ENCODE data around the gene TIMM17A. TPM values are rescaled to one million over a fixed set of nuclear protein-coding genes. Genes with fewer than 3 reads are reported as not detected.
A peak's percentile ranks its signal among the peaks of the same experiment; 100 is the strongest.
"Not testable (repeated sequence)": the region's sequence is repeated elsewhere in the genome, so short reads cannot be mapped to it uniquely, and the experiment has no call there.

The TIMM17A gene
- total RNA-seq, 1 donor from 2014 or later, result 18.9 TPM

DNA sequence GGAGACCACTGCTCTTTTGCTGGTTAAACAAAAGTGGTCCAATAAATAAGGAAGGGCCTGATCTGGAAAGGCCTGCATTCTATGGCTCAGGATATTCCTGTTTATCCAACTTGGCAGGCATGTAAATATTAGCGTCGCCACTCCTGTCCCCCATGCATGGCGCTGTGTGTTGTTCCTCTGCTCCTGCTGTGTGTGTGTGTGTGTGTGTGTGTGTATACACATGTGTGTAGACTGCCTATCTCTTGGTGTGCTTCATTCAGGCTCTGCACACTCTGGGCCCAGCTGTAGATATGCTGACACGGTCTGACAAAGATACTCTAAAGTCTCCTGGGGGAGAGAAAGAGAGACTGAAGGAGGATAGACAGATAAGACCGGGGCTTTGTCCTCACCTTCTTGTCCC lies 15.7 kb upstream of the TIMM17A start:
- Histone ChIP-seq H3K4me3 (peak overlapping the region; percentile 10 to 25), H3K27ac (peak overlapping the region; percentile 88), H3K36me3 (no peaks in the 10 kb centered on the region), H3K9me3 (no peaks in the 10 kb centered on the region), H3K27me3 (no peaks in the 10 kb centered on the region), H3K4me1 (peaks cover 42% of the 10 kb centered on the region)
- intact Hi-C loops (cut with DNase I), result no loop called here
- TF ChIP-seq POLR2A (IDR thresholded peaks at IDR 0.05), result no peak
- TF ChIP-seq, protein P1, sequence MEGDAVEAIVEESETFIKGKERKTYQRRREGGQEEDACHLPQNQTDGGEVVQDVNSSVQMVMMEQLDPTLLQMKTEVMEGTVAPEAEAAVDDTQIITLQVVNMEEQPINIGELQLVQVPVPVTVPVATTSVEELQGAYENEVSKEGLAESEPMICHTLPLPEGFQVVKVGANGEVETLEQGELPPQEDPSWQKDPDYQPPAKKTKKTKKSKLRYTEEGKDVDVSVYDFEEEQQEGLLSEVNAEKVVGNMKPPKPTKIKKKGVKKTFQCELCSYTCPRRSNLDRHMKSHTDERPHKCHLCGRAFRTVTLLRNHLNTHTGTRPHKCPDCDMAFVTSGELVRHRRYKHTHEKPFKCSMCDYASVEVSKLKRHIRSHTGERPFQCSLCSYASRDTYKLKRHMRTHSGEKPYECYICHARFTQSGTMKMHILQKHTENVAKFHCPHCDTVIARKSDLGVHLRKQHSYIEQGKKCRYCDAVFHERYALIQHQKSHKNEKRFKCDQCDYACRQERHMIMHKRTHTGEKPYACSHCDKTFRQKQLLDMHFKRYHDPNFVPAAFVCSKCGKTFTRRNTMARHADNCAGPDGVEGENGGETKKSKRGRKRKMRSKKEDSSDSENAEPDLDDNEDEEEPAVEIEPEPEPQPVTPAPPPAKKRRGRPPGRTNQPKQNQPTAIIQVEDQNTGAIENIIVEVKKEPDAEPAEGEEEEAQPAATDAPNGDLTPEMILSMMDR (IDR thresholded peaks at IDR 0.05), result no peak
- TF ChIP-seq POLR2AphosphoS5 (IDR thresholded peaks at IDR 0.05; ENCODE audit: insufficient read depth in 1 of 2, low read depth in 1 of 2), result no peak
- DNase-seq (ENCODE audit: extremely low spot score in 2 of 2), result no peak

DNA sequence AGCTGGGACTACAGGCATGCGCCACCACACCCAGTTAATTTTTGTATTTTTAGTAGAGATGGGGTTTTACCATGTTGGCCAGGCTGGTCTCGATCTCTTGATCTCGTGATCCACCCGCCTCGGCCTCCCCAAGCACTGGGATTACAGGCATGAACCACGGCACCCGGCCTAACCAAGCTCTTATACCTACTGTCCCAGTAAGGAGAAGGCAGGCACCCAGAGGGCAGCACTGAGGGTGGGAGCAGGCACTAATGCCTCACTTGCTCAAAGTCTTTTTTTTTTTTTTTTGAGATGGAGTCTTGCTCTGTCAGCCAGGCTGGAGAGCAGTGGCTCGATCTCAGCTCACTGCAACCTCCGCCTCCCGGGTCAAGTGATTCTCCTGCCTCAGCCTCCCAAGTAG lies 15.0 kb upstream of the TIMM17A start:
- peaks cover 42% of the 10 kb centered on the region for H3K4me1 ChIP-seq
- H3K27me3 ChIP-seq; intact Hi-C loops (cut with DNase I); H3K9me3 ChIP-seq; DNase-seq (ENCODE audit: extremely low spot score in 2 of 2); H3K36me3 ChIP-seq: not testable (repeated sequence)
- H3K4me3 ChIP-seq, result peak overlapping the region; percentile 1 to 25
- H3K27ac ChIP-seq, result peak overlapping the region; percentile 88

DNA sequence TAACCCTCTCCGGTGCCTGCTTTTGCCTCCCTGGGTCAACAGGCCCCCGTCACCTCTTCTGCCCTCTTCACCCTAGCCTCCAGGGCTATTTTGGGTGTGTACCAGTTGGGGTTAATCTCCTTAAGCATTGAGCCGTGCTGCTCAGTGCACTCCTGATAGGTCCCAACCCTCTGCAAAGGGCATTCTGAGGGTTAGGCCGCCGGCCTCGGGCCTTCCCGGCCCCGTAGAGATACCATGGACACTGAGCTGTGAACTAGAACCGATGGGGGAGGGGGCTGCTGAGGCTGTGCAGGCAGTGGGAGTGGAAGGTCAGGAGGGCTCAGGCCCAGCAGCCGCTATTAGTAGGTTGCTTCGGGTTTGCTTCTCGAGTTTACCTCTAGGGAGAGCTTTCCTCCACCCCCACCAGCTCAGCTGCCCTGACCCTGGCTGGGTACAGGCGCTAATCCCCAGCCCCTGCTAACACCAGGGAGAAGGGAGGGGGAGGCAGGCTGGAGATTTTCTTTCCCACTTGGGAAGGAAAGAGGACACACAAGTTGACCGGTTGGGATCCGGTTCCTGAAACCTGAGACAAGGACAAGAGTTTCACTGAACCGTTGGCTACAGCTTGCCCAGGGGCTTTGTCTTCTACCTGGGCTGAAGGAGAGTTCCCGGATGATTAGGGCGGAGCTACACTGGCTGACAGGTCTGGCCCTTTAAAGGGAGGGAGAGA lies 13.7 kb upstream of the TIMM17A start:
- intact Hi-C loops (cut with DNase I), result no loop called here
- peak overlapping the region; percentile 46 to 65 for H3K4me3 ChIP-seq
- TF ChIP-seq POLR2A (IDR thresholded peaks at IDR 0.05), result no peak
- TF ChIP-seq POLR2AphosphoS5 (IDR thresholded peaks at IDR 0.05; ENCODE audit: insufficient read depth in 1 of 2, low read depth in 1 of 2), result peak in 1 of 2 donors; percentile 49
- no peak for DNase-seq (ENCODE audit: extremely low spot score in 2 of 2)
- no peaks in the 10 kb centered on the region for H3K36me3 ChIP-seq
- H3K27me3 ChIP-seq, result no peaks in the 10 kb centered on the region
- H3K9me3 ChIP-seq, result no peaks in the 10 kb centered on the region
- peaks cover 37% of the 10 kb centered on the region for H3K4me1 ChIP-seq
- peak overlapping the region; percentile 88 for H3K27ac ChIP-seq

GRCh38 chr1:201942129-201942495 lies 13.2 kb upstream of the TIMM17A start:
- TF ChIP-seq, protein P1 (IDR thresholded peaks at IDR 0.05), result no peak
- TF ChIP-seq POLR2A (IDR thresholded peaks at IDR 0.05) (no peak), POLR2AphosphoS5 (IDR thresholded peaks at IDR 0.05; ENCODE audit: insufficient read depth in 1 of 2, low read depth in 1 of 2) (no peak)
- Histone ChIP-seq H3K9me3 (no peaks in the 10 kb centered on the region), H3K4me3 (peak overlapping the region; percentile 46 to 65), H3K4me1 (peaks cover 40% of the 10 kb centered on the region), H3K36me3 (no peaks in the 10 kb centered on the region), H3K27me3 (no peaks in the 10 kb centered on the region), H3K27ac (peak overlapping the region; percentile 88)
- no peak for DNase-seq (ENCODE audit: extremely low spot score in 2 of 2)
- intact Hi-C loops (cut with DNase I), result no loop called here

- intact Hi-C loops (cut with DNase I), result no loop called here
- no peak for DNase-seq (ENCODE audit: extremely low spot score in 2 of 2)
- no peaks in the 10 kb centered on the region for H3K36me3 ChIP-seq
- TF ChIP-seq POLR2AphosphoS5 (IDR thresholded peaks at IDR 0.05; ENCODE audit: insufficient read depth in 1 of 2, low read depth in 1 of 2), result no peak
- TF ChIP-seq, protein P1 (IDR thresholded peaks at IDR 0.05), result no peak
- no peak for TF ChIP-seq POLR2A (IDR thresholded peaks at IDR 0.05)
- H3K4me3 ChIP-seq, result peak overlapping the region; percentile 65 to 96
- H3K27me3 ChIP-seq, result no peaks in the 10 kb centered on the region
- peak overlapping the region; percentile 88 for H3K27ac ChIP-seq
- no peaks in the 10 kb centered on the region for H3K9me3 ChIP-seq
- H3K4me1 ChIP-seq, result peaks cover 32% of the 10 kb centered on the region
These were observed 11.3 kb upstream of the TIMM17A start for GRCh38 chr1:201944002-201944401.

- no peaks in the 10 kb centered on the region for H3K27me3 ChIP-seq
These were observed 10.7 kb upstream of the TIMM17A start for GRCh38 chr1:201944639-201945038.

More at GRCh38 chr1:201944639-201945038, 10.7 kb upstream of the TIMM17A start:
- intact Hi-C loops (cut with DNase I), result no loop called here
- TF ChIP-seq POLR2A (IDR thresholded peaks at IDR 0.05) (no peak), POLR2AphosphoS5 (IDR thresholded peaks at IDR 0.05; ENCODE audit: insufficient read depth in 1 of 2, low read depth in 1 of 2) (no peak)
- TF ChIP-seq, protein P1 (IDR thresholded peaks at IDR 0.05), result no peak
- Histone ChIP-seq H3K4me3 (peak overlapping the region; percentile 65 to 96), H3K27ac (peak overlapping the region; percentile 88), H3K9me3 (no peaks in the 10 kb centered on the region), H3K4me1 (peaks cover 27% of the 10 kb centered on the region), H3K36me3 (no peaks in the 10 kb centered on the region)
- DNase-seq (ENCODE audit: extremely low spot score in 2 of 2), result no peak
